HepG2 (cell line): ENCODE results near the gene ZCCHC3. TPM values are rescaled to one million over a fixed set of nuclear protein-coding genes. Genes with fewer than 3 reads are reported as not detected.
A peak's percentile ranks its signal among the peaks of the same experiment; 100 is the strongest.

Experiments used
- CBX2 ChIP-seq, 2 experiments: fragments of 200-600 bp in 1 of 2; sonication (generic); formaldehyde crosslinking in 1 of 2; IDR thresholded peaks; 2 replicates each; pipeline versions ENCODE4 v1.7.0 to v1.8.1; 2018 to 2022; ENCODE audit warnings: low read depth in 2 of 2, low read length in 1 of 2, mild to moderate bottlenecking in 1 of 2, missing genetic modification reagents in 1 of 2
- CEBPB ChIP-seq: IDR thresholded peaks from 2 replicates; pipeline ENCODE4 v1.6.1; 2011; ENCODE audit warnings: low read depth, low read length, improper control_type of control experiment, borderline replicate concordance
- CEBPG ChIP-seq: IDR thresholded peaks from 2 replicates; pipeline ENCODE4 v1.6.1; 2016
- CENPT ChIP-seq: sonication (generic); formaldehyde crosslinking; IDR thresholded peaks from 2 replicates; pipeline ENCODE4 v1.8.0; 2022; ENCODE audit warnings: low read depth, mild to moderate bottlenecking, moderate library complexity, missing genetic modification reagents
- HNRNPH1 ChIP-seq: fragments of 200-400 bp; formaldehyde crosslinking; optimal IDR thresholded peaks from 2 replicates; pipeline ENCODE3; 2017; ENCODE audit warnings: mild to moderate bottlenecking, low read depth, low read length
- PCBP1 ChIP-seq: fragments of 200-400 bp; formaldehyde crosslinking; IDR thresholded peaks from 2 replicates; pipeline ENCODE4 v1.6.1; 2017; ENCODE audit warnings: mild to moderate bottlenecking, low read depth, low read length, borderline replicate concordance
- REST ChIP-seq, 2 experiments: IDR thresholded peaks; 2 replicates each; pipeline ENCODE4 v1.6.1; 2011 to 2012; ENCODE audit warnings: low read length in 2 of 2, borderline replicate concordance in 1 of 2, low read depth in 1 of 2, mild to moderate bottlenecking in 1 of 2, moderate library complexity in 1 of 2
- SOX13 ChIP-seq, 3 experiments: fragments of 450-650 bp in 1 of 3; sonication (generic) in 1 of 3; formaldehyde crosslinking in 1 of 3; IDR thresholded peaks in 2 of 3; conservative IDR thresholded peaks in 1 of 3; 2 replicates each; pipeline versions ENCODE4 v1.5.0 to v1.6.1; 2016 to 2020; ENCODE audit warnings: antibody characterized with exemption in 1 of 3, mild to moderate bottlenecking in 1 of 3, missing compliant biosample characterization in 1 of 3, missing genetic modification reagents in 1 of 3, moderate library complexity in 1 of 3
- U2AF1 ChIP-seq: fragments of 200-400 bp; formaldehyde crosslinking; optimal IDR thresholded peaks from 2 replicates; pipeline ENCODE3; 2017; ENCODE audit warnings: mild to moderate bottlenecking, low read depth, low read length
- U2AF2 ChIP-seq: fragments of 200-400 bp; formaldehyde crosslinking; IDR thresholded peaks from 2 replicates; pipeline ENCODE4 v1.6.1; 2017; ENCODE audit warnings: low read depth, mild to moderate bottlenecking, low read length
- ZBTB3 ChIP-seq: sonication (generic); formaldehyde crosslinking; IDR thresholded peaks from 2 replicates; pipeline ENCODE4 v1.4.0; 2020; ENCODE audit warnings: low read depth, mild to moderate bottlenecking, moderate library complexity, missing genetic modification reagents, borderline replicate concordance
- ZFP1 ChIP-seq: IDR thresholded peaks from 2 replicates; pipeline ENCODE4 v1.6.1; 2016
- ZNF124 ChIP-seq: sonication (generic); formaldehyde crosslinking; IDR thresholded peaks from 2 replicates; pipeline ENCODE4 v1.4.0; 2020; ENCODE audit warnings: missing genetic modification reagents
- ZNF24 ChIP-seq: fragments of 450-650 bp; IDR thresholded peaks from 2 replicates; pipeline ENCODE4 v1.6.1; 2017; ENCODE audit warnings: antibody characterized with exemption, mild to moderate bottlenecking
- ZNF317 ChIP-seq: sonication (generic); formaldehyde crosslinking; IDR thresholded peaks from 2 replicates; pipeline ENCODE4 v1.5.0; 2020; ENCODE audit warnings: mild to moderate bottlenecking, missing genetic modification reagents
- ZNF337 ChIP-seq: sonication (generic); formaldehyde crosslinking; IDR thresholded peaks from 2 replicates; pipeline ENCODE4 v1.5.1; 2020; ENCODE audit warnings: missing genetic modification reagents, low read depth, mild to moderate bottlenecking, borderline replicate concordance
- ZNF451 ChIP-seq: sonication (generic); formaldehyde crosslinking; IDR thresholded peaks from 2 replicates; pipeline ENCODE4 v1.5.0; 2020; ENCODE audit warnings: mild to moderate bottlenecking, missing genetic modification reagents
- ZNF546 ChIP-seq: sonication (generic); formaldehyde crosslinking; conservative IDR thresholded peaks from 2 replicates; pipeline ENCODE4 v1.8.1; 2023; ENCODE audit warnings: mild to moderate bottlenecking, missing genetic modification reagents
- ZNF709 ChIP-seq: sonication (generic); formaldehyde crosslinking; IDR thresholded peaks from 2 replicates; pipeline ENCODE4 v1.5.0; 2020; ENCODE audit warnings: mild to moderate bottlenecking, missing genetic modification reagents
- polyA plus RNA-seq, 8 experiments: library from polyadenylated mRNA; depleted of rRNA in 3 of 8; stranded (reverse) in 7 of 8; unstranded in 1 of 8; fragments of >200 nt; fragmentation: Illumina TruSeq in 4 of 8; extraction: Trizol in 4 of 8; gene quantifications; 2 replicates each; pipeline versions ENCODE4 v1.2.1 to v1.2.3, GENCODE V29; 2011 to 2016; ENCODE audit warnings: low read depth in 4 of 8, missing spikeins in 1 of 8, mixed read lengths in 1 of 8; ENCODE audit not compliant: insufficient read depth in 1 of 8
- total RNA-seq, 5 experiments: library from RNA; depleted of rRNA; stranded (reverse); fragments of >200 nt; fragmentation: Illumina TruSeq; extraction: Trizol; gene quantifications; 2 replicates each; pipeline ENCODE4 v1.2.3, GENCODE V29; 2016; ENCODE audit warnings: low read depth in 1 of 5
- TF ChIP-seq, protein P1 (sequence below): sonication (generic); formaldehyde crosslinking; IDR thresholded peaks from 2 replicates; pipeline ENCODE4 v1.5.0; 2020; ENCODE audit warnings: mild to moderate bottlenecking, low read depth, missing genetic modification reagents, borderline replicate concordance
- TF ChIP-seq, protein P2 (sequence below): IDR thresholded peaks from 2 replicates; pipeline ENCODE4 v1.6.1; 2016; ENCODE audit warnings: mild to moderate bottlenecking, missing biosample characterization, missing genetic modification reagents
- TF ChIP-seq, protein P3 (sequence below): sonication (generic); formaldehyde crosslinking; IDR thresholded peaks from 2 replicates; pipeline ENCODE4 v1.4.0; 2020; ENCODE audit warnings: low read depth, mild to moderate bottlenecking, missing genetic modification reagents

Gene ZCCHC3
- total and polyA plus RNA-seq, 2 of the 13 experiments (the other 11 are each of a cell fraction or from before 2014, with no cell fraction given): 46.6 to 63.0 TPM

- TF ChIP-seq, protein P1, sequence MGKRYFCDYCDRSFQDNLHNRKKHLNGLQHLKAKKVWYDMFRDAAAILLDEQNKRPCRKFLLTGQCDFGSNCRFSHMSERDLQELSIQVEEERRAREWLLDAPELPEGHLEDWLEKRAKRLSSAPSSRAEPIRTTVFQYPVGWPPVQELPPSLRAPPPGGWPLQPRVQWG (CRISPR knock-in tag): no peak
- TF ChIP-seq CEBPG (CRISPR knock-in tag) (peak; percentile 98), CEBPB (peak; percentile 99), U2AF2 (peak; percentile 88; the same call in 1 of the 2 replicates), ZNF546 (CRISPR knock-in tag) (peak; percentile 94; the same call in 1 of the 2 replicates), ZNF24 (0 out of 2 replicates have a peak, but pooled peaks have one; percentile 64), ZNF317 (CRISPR knock-in tag) (peak; percentile 95), ZNF709 (CRISPR knock-in tag) (peak; percentile 99), HNRNPH1 (no peak), ZNF337 (CRISPR knock-in tag) (peak; percentile 98), CENPT (CRISPR knock-in tag) (0 out of 2 replicates have a peak, but pooled peaks have one; percentile 49), U2AF1 (peak; percentile 97), ZNF451 (CRISPR knock-in tag) (peak; percentile 98), SOX13 (IDR thresholded peaks at IDR 0.05) (no peak; the same call in 1 of the 2 replicates), SOX13 (CRISPR knock-in tag; conservative IDR thresholded peaks at IDR 0.05 in 1 of 2, IDR thresholded peaks at IDR 0.05 in 1 of 2) (peak in 1 of 2 experiments; percentile 87; a peak in 2 of 4 replicates), ZFP1 (CRISPR knock-in tag) (peak; percentile 85), REST (IDR thresholded peaks at IDR 0.05; ENCODE audit: borderline replicate concordance in 1 of 2, low read depth in 1 of 2, low read length in 2 of 2) (peak in 1 of 2 experiments; percentile 83; a peak in 1 of 4 replicates), PCBP1 (peak; percentile 95; the same call in 1 of the 2 replicates), ZBTB3 (CRISPR knock-in tag) (peak; percentile 88), CBX2 (IDR thresholded peaks at IDR 0.05; ENCODE audit: low read depth, low read length) (peak; percentile 66; the same call in 1 of the 2 replicates), CBX2 (CRISPR knock-in tag; IDR thresholded peaks at IDR 0.05; ENCODE audit: low read depth) (peak; percentile 89), ZNF124 (CRISPR knock-in tag) (peak; percentile 95)
- TF ChIP-seq, protein P2, sequence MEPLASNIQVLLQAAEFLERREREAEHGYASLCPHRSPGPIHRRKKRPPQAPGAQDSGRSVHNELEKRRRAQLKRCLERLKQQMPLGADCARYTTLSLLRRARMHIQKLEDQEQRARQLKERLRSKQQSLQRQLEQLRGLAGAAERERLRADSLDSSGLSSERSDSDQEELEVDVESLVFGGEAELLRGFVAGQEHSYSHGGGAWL: peak; percentile 99
- TF ChIP-seq, protein P3, sequence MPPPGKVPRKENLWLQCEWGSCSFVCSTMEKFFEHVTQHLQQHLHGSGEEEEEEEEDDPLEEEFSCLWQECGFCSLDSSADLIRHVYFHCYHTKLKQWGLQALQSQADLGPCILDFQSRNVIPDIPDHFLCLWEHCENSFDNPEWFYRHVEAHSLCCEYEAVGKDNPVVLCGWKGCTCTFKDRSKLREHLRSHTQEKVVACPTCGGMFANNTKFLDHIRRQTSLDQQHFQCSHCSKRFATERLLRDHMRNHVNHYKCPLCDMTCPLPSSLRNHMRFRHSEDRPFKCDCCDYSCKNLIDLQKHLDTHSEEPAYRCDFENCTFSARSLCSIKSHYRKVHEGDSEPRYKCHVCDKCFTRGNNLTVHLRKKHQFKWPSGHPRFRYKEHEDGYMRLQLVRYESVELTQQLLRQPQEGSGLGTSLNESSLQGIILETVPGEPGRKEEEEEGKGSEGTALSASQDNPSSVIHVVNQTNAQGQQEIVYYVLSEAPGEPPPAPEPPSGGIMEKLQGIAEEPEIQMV (CRISPR knock-in tag): peak; percentile 95; the same call in 1 of the 2 replicates
These were observed at the start of gene ZCCHC3 (continued) for GRCh38 chr20:297098-297924.
